T-helper 22 cell (primary cell): ENCODE measurements around the gene LAD1.

Experiments used
- DNase-seq: peaks from one replicate; pipeline ENCODE4 v3.0.0-alpha.2; 2020; ENCODE audit warnings: low read depth

Gene LAD1

GRCh38 chr1:201399018-201399351, at the start of gene LAD1:
Gene LAD1, minus strand, starts transcription at chr1:201399324. Its CDS starts 18 bp downstream, at chr1:201399306.
- DNase-seq: no peak

- no peak for DNase-seq
Measured at GRCh38 chr1:201447903-201448871, 49.1 kb upstream of the LAD1 start.

- no peak for DNase-seq
Measured at GRCh38 chr1:201445310-201445709, 46.2 kb upstream of the LAD1 start.

- DNase-seq: no peak
Measured at GRCh38 chr1:201444792-201445191, 45.7 kb upstream of the LAD1 start.

- no peak for DNase-seq
Measured at GRCh38 chr1:201443747-201444146, 44.6 kb upstream of the LAD1 start.

GRCh38 chr1:201436969-201437368, 37.8 kb upstream of the LAD1 start:
- no peak for DNase-seq

GRCh38 chr1:201436393-201436792, 37.3 kb upstream of the LAD1 start:
- DNase-seq: no peak

- no peak for DNase-seq
Measured at GRCh38 chr1:201434266-201434665, 35.1 kb upstream of the LAD1 start.

GRCh38 chr1:201433609-201434008, 34.5 kb upstream of the LAD1 start:
- no peak for DNase-seq

- DNase-seq: no peak
Measured at GRCh38 chr1:201430776-201431175, 31.7 kb upstream of the LAD1 start.

- DNase-seq: no peak
Measured at GRCh38 chr1:201429736-201430501, 30.8 kb upstream of the LAD1 start.

GRCh38 chr1:201427963-201428362, 28.8 kb upstream of the LAD1 start:
- DNase-seq: no peak

- DNase-seq: no peak
Measured at GRCh38 chr1:201426479-201427310, 27.6 kb upstream of the LAD1 start.

GRCh38 chr1:201424146-201424545, 25.0 kb upstream of the LAD1 start:
- DNase-seq: no peak

- DNase-seq: no peak
Measured at GRCh38 chr1:201423655-201424054, 24.5 kb upstream of the LAD1 start.

- DNase-seq: no peak
Measured at GRCh38 chr1:201422436-201423030, 23.4 kb upstream of the LAD1 start.

- DNase-seq: no peak
Measured at GRCh38 chr1:201422026-201422425, 22.9 kb upstream of the LAD1 start.

GRCh38 chr1:201421041-201421440, 21.9 kb upstream of the LAD1 start:
- no peak for DNase-seq

GRCh38 chr1:201420608-201421002, 21.5 kb upstream of the LAD1 start:
- DNase-seq: no peak

- no peak for DNase-seq
Measured at GRCh38 chr1:201419746-201420607, 20.9 kb upstream of the LAD1 start.

GRCh38 chr1:201419256-201419655, 20.1 kb upstream of the LAD1 start:
- DNase-seq: no peak
